Stimulated activated CD8-positive, alpha-beta memory T cell treated with anti-CD3 and anti-CD28 coated beads, Interleukin-15, amount 100 ng/mL, for 24 hours (primary cell): ENCODE data around the gene SPNS3.

Source experiments
- DNase-seq: peaks from one replicate; pipeline ENCODE4 v3.0.0-alpha.2; 2020; ENCODE audit warnings: low read depth

SPNS3 gene

DNA sequence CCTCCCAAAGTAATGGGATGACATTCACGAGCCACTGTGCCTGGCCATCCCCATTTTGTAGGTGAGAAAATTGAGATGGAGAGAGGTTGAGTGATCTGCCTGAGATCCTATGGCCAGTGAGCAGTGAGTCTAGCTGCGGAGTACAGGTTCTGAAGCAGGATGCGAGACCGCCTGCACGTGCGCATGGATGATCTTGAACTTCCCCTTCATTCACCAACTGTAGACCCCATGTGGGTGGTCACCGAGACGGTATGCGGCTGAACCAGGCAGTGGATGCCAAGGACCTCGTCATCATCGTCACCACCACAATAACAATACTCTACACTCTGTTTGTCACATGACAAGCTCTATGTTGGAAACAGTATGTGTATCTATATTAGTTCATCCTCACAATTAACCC, 6.2 kb upstream of the SPNS3 start:
- no peak for DNase-seq

GRCh38 chr17:4436381-4436780, 2.6 kb downstream of the SPNS3 start:
- DNase-seq = no peak

GRCh38 chr17:4436846-4437245, 3.1 kb downstream of the SPNS3 start:
- DNase-seq = no peak

DNA sequence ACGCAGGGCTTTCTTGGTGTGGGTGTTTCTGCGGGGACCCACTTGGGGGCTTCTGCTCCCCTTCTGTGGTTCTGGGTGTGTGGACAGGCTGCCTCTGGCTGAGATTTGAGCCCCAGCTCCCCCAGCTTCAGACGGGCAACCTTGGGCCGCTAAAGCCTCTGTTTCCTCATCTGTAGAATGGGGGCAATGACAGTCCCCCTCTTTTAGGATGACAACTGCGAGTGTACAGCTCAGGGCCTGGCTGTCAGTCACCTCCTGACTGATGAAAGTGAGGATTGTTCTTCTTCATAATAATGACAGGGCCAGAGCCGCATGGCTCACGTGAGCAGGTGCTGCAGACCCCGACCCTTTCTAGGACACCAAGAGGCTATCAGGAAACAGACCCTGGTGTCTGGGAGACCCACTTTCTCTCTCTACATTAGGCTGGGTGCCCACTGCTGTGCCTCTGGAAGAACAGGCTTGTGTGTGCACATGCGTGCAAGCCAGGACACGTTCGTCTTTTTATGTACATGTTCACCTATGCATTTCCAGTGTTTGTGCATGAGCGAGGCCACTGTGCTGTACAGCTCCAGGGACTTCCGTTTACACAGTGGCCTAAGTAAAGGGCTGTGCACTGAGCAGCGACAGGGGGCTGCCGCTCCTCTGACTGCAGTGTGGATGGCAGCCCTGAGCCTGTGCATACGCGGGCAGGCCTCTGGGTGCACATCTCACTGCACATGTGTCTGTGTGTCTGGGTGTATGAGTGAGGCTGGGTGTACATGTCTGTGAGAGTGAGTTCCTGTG, 4.6 kb downstream of the SPNS3 start:
- no peak for DNase-seq

- DNase-seq = no peak
These were observed 6.3 kb downstream of the SPNS3 start for GRCh38 chr17:4440021-4440420.

DNA sequence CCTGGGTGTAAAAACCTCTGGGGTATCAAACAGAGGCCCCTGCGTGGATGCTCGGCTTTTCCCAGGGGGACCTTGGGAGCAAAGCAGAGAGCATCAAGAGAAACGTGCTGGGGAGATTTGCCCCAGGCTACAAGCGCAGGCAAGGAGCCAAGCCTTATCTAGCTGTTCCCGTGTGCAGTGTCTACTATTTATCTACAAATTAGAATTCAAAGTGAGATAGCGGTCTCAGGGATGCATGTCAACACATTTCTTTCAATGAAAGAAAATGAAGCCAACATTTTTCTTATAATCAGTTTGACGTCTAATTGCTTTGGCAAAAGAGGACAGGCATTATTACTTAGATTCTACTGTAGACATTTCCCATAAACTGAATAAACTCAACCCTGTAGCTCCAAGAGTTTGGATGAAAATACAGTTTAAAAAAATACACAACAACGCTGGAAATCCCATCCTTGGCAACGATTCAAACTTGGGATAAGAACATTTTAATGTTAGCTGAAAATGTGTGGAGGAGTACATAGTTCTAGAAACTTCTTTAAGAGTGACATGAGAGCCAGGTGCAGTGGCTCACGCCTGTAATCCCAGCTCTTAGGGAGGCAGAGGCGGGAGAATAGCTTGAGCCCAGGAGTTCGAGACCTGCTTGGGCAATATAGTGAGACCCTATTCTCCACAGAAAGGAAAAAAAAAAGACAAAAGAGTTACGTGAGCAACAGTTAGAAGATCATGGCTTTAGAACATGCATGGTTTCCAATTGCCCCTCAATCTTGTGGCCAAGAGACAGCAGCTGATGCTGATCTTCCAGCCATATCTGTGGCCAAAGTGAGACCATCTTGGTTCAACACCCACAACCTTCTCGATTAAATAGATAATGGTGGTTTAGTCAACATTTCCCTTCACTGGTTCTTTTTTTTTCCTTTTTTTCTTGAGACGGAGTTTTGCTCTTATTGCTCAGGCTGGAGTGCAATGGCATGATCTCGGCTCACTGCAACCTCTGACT, 7.2 kb downstream of the SPNS3 start:
- no peak for DNase-seq

- no peak for DNase-seq
These were observed 8.8 kb downstream of the SPNS3 start for GRCh38 chr17:4442582-4442981.

GRCh38 chr17:4443476-4443875, 9.7 kb downstream of the SPNS3 start:
- no peak for DNase-seq

GRCh38 chr17:4444782-4445473, 11.2 kb downstream of the SPNS3 start:
- DNase-seq = no peak

DNA sequence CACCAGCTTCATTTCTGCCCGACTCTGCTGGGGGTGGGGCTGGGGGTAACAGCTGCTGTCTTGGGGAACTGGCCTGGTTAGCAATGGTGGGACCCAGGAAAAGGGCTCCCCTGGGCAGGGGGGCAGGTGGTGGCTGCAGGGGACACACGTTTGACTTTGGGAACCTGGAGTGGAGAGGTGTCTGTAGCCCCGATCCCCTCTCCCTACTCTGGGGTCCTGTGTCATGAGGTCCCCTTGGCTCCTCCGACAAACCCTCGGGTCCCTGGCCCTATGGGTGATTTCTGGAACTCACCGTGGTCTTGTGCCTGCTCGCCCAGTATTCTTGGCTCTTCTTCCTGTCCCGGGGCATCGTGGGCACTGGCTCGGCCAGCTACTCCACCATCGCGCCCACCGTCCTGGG, 12.0 kb downstream of the SPNS3 start:
- DNase-seq = no peak

GRCh38 chr17:4446326-4447071, 12.8 kb downstream of the SPNS3 start:
- no peak for DNase-seq

DNA sequence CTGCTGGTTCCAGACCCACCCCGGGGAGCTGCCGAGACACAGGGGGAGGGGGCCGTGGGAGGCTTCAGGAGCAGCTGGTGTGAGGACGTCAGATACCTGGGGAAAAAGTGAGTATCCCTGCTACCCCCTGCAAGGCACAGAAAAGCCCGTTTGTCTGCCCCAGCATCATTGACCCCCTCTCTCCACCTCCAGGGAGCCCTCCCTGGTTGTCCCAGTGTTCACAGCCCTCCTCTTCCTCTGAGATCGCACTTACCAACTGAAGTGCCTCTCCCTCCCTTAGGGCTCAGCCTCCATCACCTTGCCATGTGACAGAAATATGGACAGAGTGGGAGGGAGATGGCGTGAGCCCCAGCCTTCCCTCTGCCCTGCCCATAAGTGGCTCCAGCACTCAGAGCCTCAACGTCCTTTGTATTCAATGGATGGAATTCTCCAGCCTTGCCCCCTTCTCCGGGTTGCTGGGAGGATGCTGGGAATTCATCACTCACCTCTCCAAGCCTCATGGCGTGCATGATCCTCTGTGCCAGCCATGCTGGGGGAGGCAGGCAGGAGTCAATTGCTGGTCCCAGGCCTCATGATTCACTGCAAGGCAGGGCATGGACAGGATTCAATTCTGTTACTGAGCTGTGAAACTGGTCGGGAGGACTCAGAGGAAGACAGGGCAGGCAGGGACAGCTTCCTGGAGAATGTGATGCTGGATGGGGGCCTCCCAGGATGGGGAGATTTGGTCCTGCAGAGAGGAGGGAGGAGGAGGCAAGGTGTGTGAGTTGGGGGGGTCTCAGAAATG, 14.6 kb downstream of the SPNS3 start:
- DNase-seq = no peak

- DNase-seq = no peak
These were observed 16.0 kb downstream of the SPNS3 start for GRCh38 chr17:4449736-4450135.

- no peak for DNase-seq
These were observed 17.1 kb downstream of the SPNS3 start for GRCh38 chr17:4450710-4451316.

- no peak for DNase-seq
These were observed 20.3 kb downstream of the SPNS3 start for GRCh38 chr17:4453812-4454591.

GRCh38 chr17:4460661-4461060, 26.9 kb downstream of the SPNS3 start:
- no peak for DNase-seq

- DNase-seq = no peak
These were observed 30.2 kb downstream of the SPNS3 start for GRCh38 chr17:4463818-4464476.

- DNase-seq = no peak
These were observed 32.0 kb downstream of the SPNS3 start for GRCh38 chr17:4465786-4466185.

DNA sequence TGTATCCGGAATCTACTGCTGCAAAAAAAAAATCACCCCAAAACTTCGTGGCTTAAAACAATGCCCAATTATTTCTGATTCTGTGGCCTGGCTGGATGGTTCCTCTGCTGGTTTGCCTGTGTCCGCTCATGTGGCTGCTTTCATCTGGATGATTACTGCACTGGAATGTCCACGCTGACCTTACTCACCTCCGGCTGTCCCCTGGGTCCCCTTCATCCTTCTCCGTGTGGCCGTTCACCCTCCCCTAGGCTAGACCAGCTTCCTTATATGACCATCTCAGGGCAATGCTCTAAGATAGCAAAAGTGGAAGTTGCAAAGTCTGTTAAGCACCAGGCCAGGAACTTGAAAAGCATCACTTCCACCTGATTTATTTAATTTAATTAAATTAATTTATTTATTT, 33.5 kb downstream of the SPNS3 start:
- DNase-seq = no peak
